Caco-2 (cell line): ENCODE data around the gene ADCY9. TPM values are rescaled to one million over a fixed set of nuclear protein-coding genes. Genes with fewer than 3 reads are reported as not detected.

ENCODE experiments used
- BruUV-seq: library from RNA; stranded (reverse); fragments of 400-500 nt; replicated peaks from 2 replicates; lab custom pipeline; 2021; lab: Mats Ljungman, UMichigan
- CTCF ChIA-PET: fragments of 300-600 bp; sonication (Branson Sonifier 250); formaldehyde crosslinking; loops from one replicate; lab custom pipeline; 2022; ENCODE audit warnings: antibody characterized with exemption; lab: Charles Lee
- POLR2A ChIA-PET: fragments of 300-600 bp; sonication (Branson Sonifier 250); formaldehyde crosslinking; loops from one replicate; lab custom pipeline; 2022; ENCODE audit warnings: antibody characterized with exemption; lab: Charles Lee
- DNase-seq, 2 experiments: peaks; one replicate each; pipeline versions ENCODE4 v3.0.0 to v3.0.0-alpha.2; 2020 to 2022
- H3K27me3 ChIP-seq: replicated peaks from 2 replicates; pipeline ENCODE4 v1.6.0; 2011; ENCODE audit warnings: low read length; ENCODE audit not compliant: control insufficient read depth, insufficient read depth
- H3K36me3 ChIP-seq: 2 replicates; pipeline ENCODE4 v1.5.1; 2011; ENCODE audit warnings: low read length; ENCODE audit not compliant: control insufficient read depth, insufficient read depth
- H3K4me1 ChIP-seq: fragments of 250-450 bp; sonication (Bioruptor Pico); 2 replicates; pipeline ENCODE4 v1.5.1; 2020; ENCODE audit warnings: mild to moderate bottlenecking
- H3K4me3 ChIP-seq: 2 replicates; pipeline ENCODE4 v1.5.1; 2011; ENCODE audit warnings: low read depth, mild to moderate bottlenecking, control low read depth, low read length
- H3K9me3 ChIP-seq: fragments of 250-450 bp; sonication (Bioruptor Pico); 2 replicates; pipeline ENCODE4 v1.5.1; 2020; ENCODE audit warnings: mild to moderate bottlenecking, moderate library complexity
- H3K27ac Mint-ChIP-seq: one replicate; pipeline ENCODE4 v1.8.0; 2022; ENCODE audit warnings: mixed read lengths; ENCODE audit not compliant: unreplicated experiment
- H3K27me3 Mint-ChIP-seq: one replicate; pipeline ENCODE4 v1.8.0; 2022; ENCODE audit warnings: mixed read lengths; ENCODE audit not compliant: insufficient read depth, unreplicated experiment
- H3K36me3 Mint-ChIP-seq: one replicate; pipeline ENCODE4 v1.8.0; 2022; ENCODE audit warnings: mild to moderate bottlenecking, mixed read lengths; ENCODE audit not compliant: insufficient read depth, unreplicated experiment
- H3K4me1 Mint-ChIP-seq: one replicate; pipeline ENCODE4 v1.8.0; 2022; ENCODE audit warnings: low read depth, mixed read lengths; ENCODE audit not compliant: unreplicated experiment
- H3K4me3 Mint-ChIP-seq: one replicate; pipeline ENCODE4 v1.8.0; 2022; ENCODE audit warnings: mild to moderate bottlenecking, moderate library complexity, mixed read lengths; ENCODE audit not compliant: unreplicated experiment
- H3K9me3 Mint-ChIP-seq: one replicate; pipeline ENCODE4 v1.8.0; 2022; ENCODE audit warnings: mixed read lengths; ENCODE audit not compliant: unreplicated experiment
- intact Hi-C: fragments of 100-400 bp; cut with micrococcal nuclease; formaldehyde crosslinking; loops from one replicate; pipeline ENCODE4 v1.10.0; 2022; ENCODE audit not compliant: unreplicated experiment
- total RNA-seq: library from RNA; stranded (reverse); gene quantifications from 2 replicates; pipeline ENCODE4 v1.2.3, GENCODE V29; 2022
- TF ChIP-seq, protein P1 (sequence below), 2 experiments: fragments of 200-600 bp in 1 of 2; IDR thresholded peaks; 1 replicate in 1 of 2; 2 replicates in 1 of 2; pipeline versions ENCODE4 v1.5.1 to v1.8.0; 2011 to 2022; ENCODE audit warnings: antibody characterized with exemption in 1 of 2, control low read depth in 1 of 2, inconsistent platforms in 1 of 2, low read depth in 1 of 2, low read length in 1 of 2, mild to moderate bottlenecking in 1 of 2, moderate library complexity in 1 of 2; ENCODE audit not compliant: insufficient read depth in 1 of 2, severe bottlenecking in 1 of 2, unreplicated experiment in 1 of 2

Gene ADCY9
- total RNA-seq, 1 experiment from 2014 or later, result 11.5 TPM

DNA sequence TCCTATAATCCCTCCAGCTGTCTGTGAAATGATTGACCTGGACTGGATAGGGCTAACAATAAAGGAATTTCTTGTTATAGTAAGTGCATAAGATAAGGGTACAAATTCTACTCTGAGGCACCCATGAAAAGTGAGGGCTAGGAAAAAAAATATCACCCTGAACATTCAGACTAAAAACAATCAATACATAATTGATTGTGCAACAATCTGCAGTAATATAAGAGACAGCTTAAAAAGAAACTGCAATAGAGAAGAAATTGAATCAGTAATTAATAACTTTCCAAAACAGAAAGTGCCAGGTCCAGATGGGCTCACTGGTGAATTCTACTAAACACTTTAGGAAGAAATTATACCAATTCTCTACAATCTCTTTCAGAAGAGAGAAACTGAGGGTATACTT, 191.5 kb downstream of the ADCY9 start:
- no peak for DNase-seq
- peaks cover 1% of the 10 kb centered on the region for H3K9me3 Mint-ChIP-seq
- no peaks in the 10 kb centered on the region for H3K36me3 Mint-ChIP-seq
- H3K36me3 ChIP-seq, result no peaks in the 10 kb centered on the region
- H3K4me1 Mint-ChIP-seq, result peaks cover 7% of the 10 kb centered on the region
- TF ChIP-seq, protein P1, sequence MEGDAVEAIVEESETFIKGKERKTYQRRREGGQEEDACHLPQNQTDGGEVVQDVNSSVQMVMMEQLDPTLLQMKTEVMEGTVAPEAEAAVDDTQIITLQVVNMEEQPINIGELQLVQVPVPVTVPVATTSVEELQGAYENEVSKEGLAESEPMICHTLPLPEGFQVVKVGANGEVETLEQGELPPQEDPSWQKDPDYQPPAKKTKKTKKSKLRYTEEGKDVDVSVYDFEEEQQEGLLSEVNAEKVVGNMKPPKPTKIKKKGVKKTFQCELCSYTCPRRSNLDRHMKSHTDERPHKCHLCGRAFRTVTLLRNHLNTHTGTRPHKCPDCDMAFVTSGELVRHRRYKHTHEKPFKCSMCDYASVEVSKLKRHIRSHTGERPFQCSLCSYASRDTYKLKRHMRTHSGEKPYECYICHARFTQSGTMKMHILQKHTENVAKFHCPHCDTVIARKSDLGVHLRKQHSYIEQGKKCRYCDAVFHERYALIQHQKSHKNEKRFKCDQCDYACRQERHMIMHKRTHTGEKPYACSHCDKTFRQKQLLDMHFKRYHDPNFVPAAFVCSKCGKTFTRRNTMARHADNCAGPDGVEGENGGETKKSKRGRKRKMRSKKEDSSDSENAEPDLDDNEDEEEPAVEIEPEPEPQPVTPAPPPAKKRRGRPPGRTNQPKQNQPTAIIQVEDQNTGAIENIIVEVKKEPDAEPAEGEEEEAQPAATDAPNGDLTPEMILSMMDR (IDR thresholded peaks at IDR 0.05; ENCODE audit: insufficient read depth in 1 of 2, low read depth in 1 of 2, low read length in 1 of 2, severe bottlenecking in 1 of 2, unreplicated experiment in 1 of 2), result no peak
- H3K4me3 ChIP-seq, result no peak overlapping the region
- CTCF ChIA-PET, result no interaction called here
- no peaks in the 10 kb centered on the region for H3K27me3 ChIP-seq
- POLR2A ChIA-PET, result interaction anchor here (0.6 kb wide), 1 partner anchor 329 kb away, joined by 3 read pairs; no protein-coding TSS in a partner anchor
- H3K27me3 Mint-ChIP-seq, result no peaks in the 10 kb centered on the region
- peaks cover 4% of the 10 kb centered on the region; the same call in 1 of the 2 replicates for H3K9me3 ChIP-seq
- H3K4me3 Mint-ChIP-seq, result no peak overlapping the region
- no peak overlapping the region for H3K27ac Mint-ChIP-seq
- no TSS peak for BruUV-seq
- H3K4me1 ChIP-seq, result no peaks in the 10 kb centered on the region; the same call in 1 of the 2 replicates
- intact Hi-C loops, result no loop called here

DNA sequence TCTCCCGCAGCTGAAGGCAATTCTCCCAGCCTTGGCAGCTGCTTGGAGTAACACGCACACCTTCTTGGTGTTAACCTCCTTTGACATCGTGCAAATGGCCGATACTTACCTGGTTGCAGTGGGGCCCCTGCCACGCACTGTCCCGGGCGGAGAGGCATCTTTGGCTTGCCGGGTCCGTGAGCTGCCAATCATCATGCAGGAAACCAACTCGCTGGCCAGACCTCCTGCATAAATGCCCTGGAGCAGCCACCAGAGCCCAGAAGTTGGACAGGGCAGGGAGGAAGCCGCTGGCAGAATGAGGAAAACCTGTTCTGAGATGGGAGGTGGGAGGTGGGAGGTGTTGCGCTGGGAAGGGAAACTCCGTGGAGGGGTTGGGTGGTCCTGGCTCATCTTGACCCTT, 194.0 kb downstream of the ADCY9 start:
- ChIA-PET CTCF (no interaction called here), POLR2A (no interaction called here)
- Mint-ChIP-seq H3K9me3 (peaks cover 14% of the 10 kb centered on the region), H3K4me3 (no peak overlapping the region), H3K4me1 (peaks cover 7% of the 10 kb centered on the region), H3K27me3 (no peaks in the 10 kb centered on the region), H3K36me3 (no peaks in the 10 kb centered on the region), H3K27ac (no peak overlapping the region)
- H3K9me3 ChIP-seq, result peaks cover 8% of the 10 kb centered on the region; the same call in 1 of the 2 replicates
- H3K4me3 ChIP-seq, result no peak overlapping the region
- H3K4me1 ChIP-seq, result no peaks in the 10 kb centered on the region; the same call in 1 of the 2 replicates
- no TSS peak for BruUV-seq
- no peaks in the 10 kb centered on the region for H3K27me3 ChIP-seq
- DNase-seq, result no peak
- intact Hi-C loops, result no loop called here
- H3K36me3 ChIP-seq, result no peaks in the 10 kb centered on the region
- TF ChIP-seq, protein P1 (IDR thresholded peaks at IDR 0.05; ENCODE audit: insufficient read depth in 1 of 2, low read depth in 1 of 2, low read length in 1 of 2, severe bottlenecking in 1 of 2, unreplicated experiment in 1 of 2), result no peak

DNA sequence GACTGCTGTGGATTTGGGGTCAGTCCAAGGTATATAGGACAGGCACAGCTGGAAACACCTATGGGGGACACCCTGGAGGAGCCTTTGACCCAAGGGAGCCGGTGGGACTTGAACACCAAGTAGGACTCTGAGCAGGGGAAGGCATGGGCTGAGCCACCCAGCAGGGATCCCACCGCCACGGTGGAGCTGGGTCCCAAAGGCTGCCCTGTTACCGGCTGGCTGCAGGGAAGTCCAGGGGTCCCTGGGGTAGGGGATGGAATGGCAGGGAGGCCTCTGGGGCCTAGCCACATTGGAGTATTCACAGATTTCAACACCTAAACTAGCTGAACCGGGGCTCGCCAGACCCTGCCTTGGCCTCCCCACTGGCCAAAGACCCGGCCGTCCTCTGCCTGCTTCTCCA, 196.0 kb downstream of the ADCY9 start:
- Mint-ChIP-seq H3K9me3 (peaks cover 14% of the 10 kb centered on the region), H3K4me1 (no peaks in the 10 kb centered on the region), H3K27ac (no peak overlapping the region), H3K36me3 (no peaks in the 10 kb centered on the region), H3K4me3 (no peak overlapping the region), H3K27me3 (no peaks in the 10 kb centered on the region)
- intact Hi-C loops, result no loop called here
- BruUV-seq, result no TSS peak
- no peaks in the 10 kb centered on the region for H3K36me3 ChIP-seq
- H3K27me3 ChIP-seq, result no peaks in the 10 kb centered on the region
- no peak overlapping the region for H3K4me3 ChIP-seq
- ChIA-PET CTCF (no interaction called here), POLR2A (no interaction called here)
- H3K9me3 ChIP-seq, result peaks cover 8% of the 10 kb centered on the region; the same call in 1 of the 2 replicates
- DNase-seq, result no peak
- TF ChIP-seq, protein P1 (IDR thresholded peaks at IDR 0.05; ENCODE audit: insufficient read depth in 1 of 2, low read depth in 1 of 2, low read length in 1 of 2, severe bottlenecking in 1 of 2, unreplicated experiment in 1 of 2), result no peak
- no peaks in the 10 kb centered on the region for H3K4me1 ChIP-seq
